HG03378 (cell line): ENCODE results near the gene ATG7.
"Not testable (repeated sequence)": the region's sequence is repeated elsewhere in the genome, so short reads cannot be mapped to it uniquely, and the experiment has no call there.

ENCODE experiments used
- ATAC-seq: cut with Tn5 transposase; IDR thresholded peaks from one replicate; pipeline ENCODE4 v1.9.1; 2021; ENCODE audit warnings: mild to moderate bottlenecking, moderate library complexity; ENCODE audit not compliant: unreplicated experiment

Gene ATG7

DNA sequence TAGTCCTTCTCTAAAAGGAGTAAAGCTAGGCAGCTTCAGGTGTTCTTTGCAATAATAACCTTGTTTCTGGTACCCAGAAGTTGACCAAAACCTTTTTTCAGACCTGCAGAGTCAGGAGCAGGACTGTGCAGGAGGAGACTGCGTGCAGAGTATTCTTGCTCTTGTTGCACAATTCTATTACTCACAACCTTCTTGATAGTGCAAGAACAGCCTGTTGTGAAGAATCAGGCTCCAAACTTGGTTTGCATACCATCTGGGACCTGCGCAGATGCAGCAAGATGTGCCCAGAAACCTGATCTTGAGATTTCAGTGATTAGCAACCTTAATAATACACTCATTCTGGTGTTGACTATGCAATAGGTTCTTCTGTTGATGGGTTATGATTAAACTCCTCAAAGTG is 111.9 kb downstream of the ATG7 start:
- ATAC-seq = no peak

DNA sequence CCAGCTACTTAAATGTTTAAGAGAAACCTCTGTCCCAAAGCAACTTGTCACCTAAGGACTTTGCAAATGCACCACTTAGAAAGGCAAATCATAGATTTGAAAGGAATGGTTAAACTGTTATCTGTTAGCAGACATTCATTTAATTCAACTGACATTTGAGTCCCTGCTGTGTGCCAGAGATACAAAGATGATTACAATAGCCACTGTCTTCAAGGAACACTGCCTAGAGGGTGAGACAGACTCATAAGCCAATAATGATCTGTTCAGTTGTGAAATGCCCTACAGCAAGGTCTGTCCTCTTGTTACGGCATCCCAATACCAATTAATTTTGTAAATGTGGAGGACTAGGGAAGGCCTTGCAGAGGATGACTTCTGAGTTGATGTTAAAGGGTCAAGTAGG is 113.1 kb downstream of the ATG7 start:
- no peak for ATAC-seq

DNA sequence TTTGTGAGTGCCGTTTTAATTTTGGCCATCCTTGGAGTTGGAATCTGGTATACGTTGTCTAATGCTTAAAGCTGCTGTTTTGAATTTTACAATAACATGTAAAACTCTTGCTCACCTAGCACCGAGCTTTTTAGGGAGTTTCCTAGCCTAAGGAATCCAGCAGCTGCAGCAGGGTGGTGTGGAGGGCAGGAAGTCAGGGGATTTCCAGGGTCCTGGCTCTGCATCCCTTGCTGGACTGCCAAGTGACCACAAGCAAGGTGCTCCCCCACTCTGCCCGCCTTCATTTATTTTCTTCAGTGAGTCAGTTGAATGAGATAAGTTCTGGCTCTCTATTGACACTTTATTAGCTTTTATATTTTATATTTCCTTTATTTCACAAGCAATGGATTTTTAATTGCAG is 113.7 kb downstream of the ATG7 start:
- ATAC-seq = no peak

DNA sequence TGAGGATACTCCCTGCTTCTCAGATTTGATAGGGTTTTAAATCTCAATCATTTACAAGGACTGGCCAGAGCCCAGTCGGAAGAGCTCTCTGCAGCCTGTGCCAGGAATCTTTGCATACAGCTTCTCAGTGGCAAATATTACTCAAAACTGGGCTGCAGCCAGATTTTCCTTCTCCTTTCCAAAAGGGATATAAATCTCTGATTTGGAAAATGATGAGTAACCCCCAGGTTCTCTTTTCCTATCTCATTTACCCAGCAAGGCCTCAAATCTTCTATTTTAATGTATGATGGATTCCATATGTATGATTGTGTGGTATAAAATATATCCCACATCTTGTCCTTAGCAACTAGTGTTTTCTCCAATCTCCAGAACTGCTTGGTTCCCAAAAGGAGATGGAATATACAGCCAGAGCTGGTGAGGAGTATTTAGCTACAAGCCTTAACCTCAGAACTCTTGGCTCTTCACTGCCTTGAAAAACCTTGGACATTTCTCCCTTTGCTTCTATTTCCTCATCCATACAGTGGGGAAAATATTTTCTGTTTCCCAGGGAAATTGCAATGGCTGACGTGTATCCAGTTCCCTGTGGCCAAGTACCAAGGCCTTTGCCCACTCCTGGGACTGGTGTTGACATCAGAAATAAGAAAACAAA is 114.4 kb downstream of the ATG7 start:
- ATAC-seq = no peak

- no peak for ATAC-seq
Measured at GRCh38 chr3:11389386-11390268, 117.4 kb downstream of the ATG7 start.

DNA sequence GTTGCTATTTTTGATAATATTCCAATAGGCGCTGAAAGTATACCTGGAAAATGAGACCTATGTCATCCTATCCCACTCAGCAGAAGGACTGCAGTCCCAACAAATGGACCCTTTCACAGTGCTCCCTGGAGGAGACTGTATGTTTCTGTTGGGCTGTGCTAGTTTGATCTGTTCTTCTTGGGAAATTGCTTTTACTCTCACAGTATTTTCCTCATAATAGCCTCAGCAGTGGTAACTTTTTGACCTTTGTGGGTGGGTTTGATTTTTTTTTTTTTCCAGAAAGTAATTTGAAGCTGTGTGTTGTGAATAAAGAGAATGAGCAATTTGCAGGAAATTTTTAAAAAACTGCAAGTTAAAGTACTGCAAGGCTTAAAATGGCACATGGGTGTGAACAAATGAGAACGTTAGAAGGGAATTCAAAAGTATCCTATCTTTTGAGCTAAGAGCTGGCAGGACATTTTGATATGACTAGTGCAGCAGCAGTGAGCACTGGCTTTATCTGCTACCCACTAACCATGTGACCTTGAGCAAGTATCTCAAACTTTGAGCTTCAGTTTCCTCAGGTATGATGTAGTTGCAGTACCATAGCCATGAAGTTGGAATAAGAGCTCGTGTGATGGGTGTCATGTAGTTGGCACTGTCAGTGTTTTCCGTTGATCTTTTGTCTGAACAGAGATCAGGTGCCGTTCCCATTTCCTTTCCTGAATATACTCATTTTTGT is 118.4 kb downstream of the ATG7 start:
- ATAC-seq = no peak

DNA sequence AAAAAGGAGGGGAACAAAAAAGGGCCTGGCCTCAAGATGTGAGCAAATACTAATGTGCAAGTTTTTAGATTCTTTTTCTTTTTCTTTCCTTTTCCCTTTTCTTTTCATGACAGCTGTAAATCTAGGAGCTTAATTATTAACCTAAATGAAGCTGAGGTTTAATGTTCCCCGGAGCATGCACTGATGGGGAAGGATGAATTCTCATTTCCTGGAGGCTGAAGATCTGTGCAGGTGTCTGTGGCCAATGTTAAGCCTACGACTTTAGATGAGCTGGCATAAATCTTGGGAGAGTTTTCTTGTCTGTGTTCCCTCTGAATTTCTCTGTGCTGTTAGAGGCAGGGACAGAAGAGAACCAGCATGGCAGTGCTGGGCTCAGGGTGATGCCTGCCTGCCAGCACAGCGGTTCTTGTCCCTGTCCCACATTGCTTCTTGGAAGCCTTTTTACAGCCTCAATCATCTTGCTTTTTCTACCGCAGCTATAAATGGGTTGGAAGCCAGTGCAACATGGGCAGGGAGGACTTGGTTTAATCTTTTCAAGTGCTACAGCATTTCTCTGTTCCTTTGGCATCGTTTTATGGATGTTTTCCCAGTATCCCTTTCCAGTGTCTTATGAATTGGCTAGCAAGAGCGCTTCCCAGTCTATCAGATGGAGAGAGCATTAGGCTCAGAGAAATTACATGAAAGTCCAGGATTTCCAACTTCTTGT is 119.1 kb downstream of the ATG7 start:
- no peak for ATAC-seq

GRCh38 chr3:11392014-11392859 is 120.0 kb downstream of the ATG7 start:
- ATAC-seq = no peak

DNA sequence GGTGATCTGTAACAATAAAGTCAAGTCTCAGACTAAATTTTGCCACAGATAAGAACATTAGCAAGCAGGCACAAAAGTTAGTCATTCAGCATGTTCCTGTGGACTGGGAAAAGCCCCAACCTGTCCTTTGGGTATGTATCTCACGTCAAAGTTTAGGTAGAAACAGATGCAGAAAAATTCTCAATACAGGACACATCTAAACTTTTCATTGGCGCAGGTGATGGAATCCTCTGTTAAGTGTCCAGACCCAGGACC is 120.6 kb downstream of the ATG7 start:
- ATAC-seq = no peak

DNA sequence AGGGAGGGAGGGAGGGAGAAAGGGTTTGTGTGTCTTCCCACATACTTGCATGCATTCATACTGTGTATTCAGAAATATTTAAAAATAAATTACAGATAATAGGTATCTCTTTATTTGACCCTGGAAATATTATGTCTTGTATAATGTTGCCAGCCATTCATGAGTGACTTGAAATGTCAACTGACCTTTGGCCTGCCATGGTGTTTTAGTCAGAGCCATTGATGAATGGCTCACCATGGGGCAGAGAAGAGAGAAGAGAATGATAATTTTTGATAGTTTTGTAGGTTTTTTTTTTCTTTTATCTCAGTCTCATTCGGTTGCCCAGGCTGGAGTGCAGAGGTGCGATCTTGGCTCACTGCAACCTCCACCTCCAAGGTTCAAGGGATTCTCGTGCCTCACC is 121.2 kb downstream of the ATG7 start:
- no peak for ATAC-seq

- no peak for ATAC-seq
Measured at GRCh38 chr3:11394392-11394791, 122.2 kb downstream of the ATG7 start.

- no peak for ATAC-seq
Measured at GRCh38 chr3:11400213-11400612, 128.0 kb downstream of the ATG7 start.

GRCh38 chr3:11401434-11401833 is 129.2 kb downstream of the ATG7 start:
- ATAC-seq = no peak

DNA sequence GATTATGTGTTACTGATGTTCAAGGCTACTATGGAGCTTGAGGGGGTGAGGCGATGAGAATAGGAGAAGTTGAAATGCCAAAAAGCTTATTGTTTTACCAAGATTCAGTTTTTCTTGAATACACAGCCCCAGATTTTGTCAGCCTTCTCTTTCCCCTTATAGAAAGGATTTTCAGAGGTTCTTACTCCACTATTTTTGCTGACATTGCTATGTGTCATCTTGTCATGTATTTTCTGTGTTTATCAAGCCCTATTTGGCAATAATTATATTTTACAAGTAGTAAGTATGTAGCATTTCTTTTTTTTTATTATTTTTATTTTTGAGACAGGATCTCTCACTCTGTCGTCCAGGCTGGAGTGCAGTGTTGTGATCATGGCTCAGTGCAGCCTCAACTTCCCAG is 133.1 kb downstream of the ATG7 start:
- no peak for ATAC-seq

GRCh38 chr3:11407644-11408043 is 135.4 kb downstream of the ATG7 start:
- ATAC-seq = no peak

DNA sequence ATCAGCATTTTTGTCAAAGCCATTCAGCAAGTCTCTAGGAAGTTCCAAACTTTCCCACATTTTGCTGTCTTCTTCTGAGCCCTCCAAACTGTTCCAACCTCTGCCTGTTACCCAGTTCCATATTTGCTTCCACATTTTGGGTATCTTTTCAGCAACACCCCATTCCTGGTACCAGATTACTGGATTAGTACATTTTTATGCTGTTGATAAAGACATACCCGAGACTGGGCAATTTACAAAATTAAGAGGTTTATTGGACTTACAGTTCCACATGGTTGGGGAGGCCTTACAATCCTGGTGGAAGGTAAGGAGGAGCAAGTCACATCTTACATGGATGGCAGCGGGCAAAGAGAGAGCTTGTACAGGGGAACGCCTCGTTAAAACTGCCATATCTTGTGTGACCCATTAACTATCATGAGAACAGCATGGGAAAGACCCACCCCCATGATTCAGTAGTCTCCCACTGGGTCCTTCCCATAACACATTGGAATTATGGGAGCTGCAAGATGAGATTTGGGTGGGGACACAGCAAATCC is 136.2 kb downstream of the ATG7 start:
- not testable (repeated sequence) for ATAC-seq

DNA sequence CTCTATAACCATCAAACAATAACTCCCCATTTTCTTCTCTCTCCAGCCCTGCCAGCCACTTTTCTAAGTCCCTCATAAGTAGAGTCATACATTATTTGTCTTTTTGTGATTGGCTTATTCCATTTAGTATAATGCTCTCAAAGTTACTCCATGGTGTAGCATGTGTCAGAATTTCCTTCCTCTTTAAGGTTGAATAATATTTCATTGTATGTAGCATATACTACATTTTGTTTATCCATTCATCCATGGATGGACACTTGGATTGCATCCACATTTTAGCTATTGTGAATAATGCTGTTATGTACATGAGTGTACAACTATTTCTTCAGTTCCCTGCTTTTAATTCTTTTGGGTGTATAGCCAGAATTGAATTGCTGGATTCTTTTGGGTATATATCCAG is 138.4 kb downstream of the ATG7 start:
- no peak for ATAC-seq

DNA sequence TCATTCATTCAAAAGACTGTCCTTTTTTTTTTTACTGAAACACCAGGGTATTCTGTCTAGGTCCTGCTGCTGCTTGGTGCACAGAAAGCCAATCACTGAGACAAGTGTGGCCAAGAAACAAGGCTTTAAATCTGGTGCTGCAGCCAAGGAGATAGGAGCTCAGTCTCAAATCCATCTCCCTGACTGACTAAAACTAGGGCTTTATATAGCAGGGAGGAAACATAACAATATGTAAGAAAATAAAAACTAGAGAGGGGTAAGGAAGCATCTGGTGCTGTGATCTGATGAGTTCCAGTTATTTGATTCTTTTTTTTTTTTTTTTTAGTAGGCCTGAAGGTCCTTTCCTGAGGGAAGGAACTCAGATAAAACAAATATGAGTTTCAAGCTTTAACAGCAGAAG is 139.8 kb downstream of the ATG7 start:
- ATAC-seq = no peak

DNA sequence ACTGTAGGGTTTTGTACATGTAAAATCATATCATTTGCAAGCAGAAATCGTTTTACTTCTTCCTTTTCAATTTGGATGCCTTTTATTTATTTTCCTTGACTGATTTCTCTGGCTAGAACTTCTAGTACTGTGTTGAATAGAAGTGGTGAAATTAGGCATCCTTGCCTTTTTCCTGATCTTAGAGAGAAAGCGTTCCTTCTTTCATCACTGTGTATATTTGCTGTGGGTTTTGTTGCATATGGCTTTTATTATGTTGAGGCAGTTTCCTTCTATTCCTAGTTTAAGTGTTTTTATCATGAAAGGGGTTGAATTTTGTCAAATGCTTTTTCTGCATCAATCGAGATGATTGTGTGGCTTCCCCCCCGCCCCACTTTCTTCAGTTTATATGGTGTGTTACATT is 140.9 kb downstream of the ATG7 start:
- ATAC-seq = no peak

DNA sequence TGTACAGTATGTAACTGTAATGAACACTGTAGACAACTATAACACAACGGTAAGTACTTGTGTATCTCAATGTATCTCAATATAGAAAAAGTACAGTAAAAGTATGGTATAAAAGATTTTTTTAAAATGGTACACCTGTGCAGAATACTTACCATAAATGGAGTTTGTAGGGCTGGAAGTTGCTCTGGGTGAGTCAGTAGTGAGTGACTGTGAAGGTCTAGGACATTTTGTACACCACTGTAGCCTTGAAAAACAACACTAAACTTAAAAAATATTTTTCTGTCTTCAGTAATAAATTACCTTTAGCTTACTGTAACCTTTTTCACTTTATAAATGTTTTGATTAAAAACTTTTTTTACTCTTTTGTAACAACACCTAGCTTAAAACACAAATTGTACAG is 142.9 kb downstream of the ATG7 start:
- no peak for ATAC-seq
